ENCODE data around the gene FAM209B. TPM values are rescaled to one million over a fixed set of nuclear protein-coding genes. Genes with fewer than 3 reads are reported as not detected.
"Not testable (repeated sequence)": the region's sequence is repeated elsewhere in the genome, so short reads cannot be mapped to it uniquely, and the experiment has no call there.

The FAM209B gene
- total RNA-seq, 3 donors from 2014 or later (not counting 1 experiment from before 2014, with no cell fraction given) = 2.0 to 3.3 (median 3.1) TPM

GRCh38 chr20:56519551-56519950 lies 13.5 kb upstream of the FAM209B start:
- peaks cover 0 to 4% of the 10 kb centered on the region in 2 donors for H3K4me1 Mint-ChIP-seq
- H3K27me3 Mint-ChIP-seq (ENCODE audit: low read depth in 2 of 2) = no peaks in the 10 kb centered on the region
- peaks cover 33% of the 10 kb centered on the region for H3K9me3 ChIP-seq (ENCODE audit: control insufficient read depth, insufficient read depth, low read length)
- DNase-seq = no peak
- H3K4me3 Mint-ChIP-seq = no peak overlapping the region
- peaks cover 2 to 6% of the 10 kb centered on the region in 2 donors for H3K9me3 Mint-ChIP-seq
- H3K4me3 ChIP-seq (ENCODE audit: low read length) = no peak overlapping the region
- no peak overlapping the region for H3K27ac Mint-ChIP-seq
- 98% methylated on average over 9 of the region's 10 CpGs for WGBS (ENCODE audit: insufficient coverage)
- H3K36me3 Mint-ChIP-seq = peaks cover 27% of the 10 kb centered on the region
- no peak for ATAC-seq
- TF ChIP-seq CTCF (IDR thresholded peaks at IDR 0.05) = no peak
- peaks cover 46% of the 10 kb centered on the region for H3K36me3 ChIP-seq (ENCODE audit: control insufficient read depth, insufficient read depth, low read length)
- H3K4me1 ChIP-seq (ENCODE audit: control insufficient read depth, insufficient read depth, low read length) = no peaks in the 10 kb centered on the region
- H3K27ac ChIP-seq (ENCODE audit: low read length) = no peak overlapping the region
- intact Hi-C loops (cut with micrococcal nuclease) = no loop called here
- H3K27me3 ChIP-seq (ENCODE audit: control insufficient read depth, insufficient read depth, low read length) = no peaks in the 10 kb centered on the region

GRCh38 chr20:56520180-56520579 lies 12.9 kb upstream of the FAM209B start:
- 98% methylated on average over 9 of the region's 10 CpGs for WGBS (ENCODE audit: insufficient coverage)
- no peak for ATAC-seq
- Mint-ChIP-seq H3K4me1 (peaks cover 0 to 4% of the 10 kb centered on the region in 2 donors), H3K9me3 (peaks cover 2 to 6% of the 10 kb centered on the region in 2 donors), H3K4me3 (no peak overlapping the region), H3K27me3 (ENCODE audit: low read depth in 2 of 2) (no peaks in the 10 kb centered on the region), H3K36me3 (peaks cover 27% of the 10 kb centered on the region), H3K27ac (peak overlapping the region in 1 of 2 donors; percentile 26)
- Histone ChIP-seq H3K36me3 (ENCODE audit: control insufficient read depth, insufficient read depth, low read length) (peaks cover 46% of the 10 kb centered on the region), H3K4me3 (ENCODE audit: low read length) (no peak overlapping the region), H3K9me3 (ENCODE audit: control insufficient read depth, insufficient read depth, low read length) (peaks cover 33% of the 10 kb centered on the region), H3K27me3 (ENCODE audit: control insufficient read depth, insufficient read depth, low read length) (no peaks in the 10 kb centered on the region), H3K27ac (ENCODE audit: low read length) (no peak overlapping the region), H3K4me1 (ENCODE audit: control insufficient read depth, insufficient read depth, low read length) (no peaks in the 10 kb centered on the region)
- intact Hi-C loops (cut with micrococcal nuclease) = no loop called here
- TF ChIP-seq CTCF (IDR thresholded peaks at IDR 0.05) = no peak
- DNase-seq = no peak

GRCh38 chr20:56520746-56521354 lies 12.2 kb upstream of the FAM209B start:
- H3K4me1 Mint-ChIP-seq; H3K4me3 Mint-ChIP-seq; H3K4me3 ChIP-seq (ENCODE audit: low read length); H3K27ac ChIP-seq (ENCODE audit: low read length); intact Hi-C loops (cut with micrococcal nuclease); H3K4me1 ChIP-seq (ENCODE audit: control insufficient read depth, insufficient read depth, low read length); ATAC-seq; H3K9me3 Mint-ChIP-seq; DNase-seq; H3K27me3 Mint-ChIP-seq (ENCODE audit: low read depth in 2 of 2); H3K27me3 ChIP-seq (ENCODE audit: control insufficient read depth, insufficient read depth, low read length): not testable (repeated sequence)
- Mint-ChIP-seq H3K27ac (peak overlapping the region in 1 of 2 donors; percentile 26), H3K36me3 (peaks cover 27% of the 10 kb centered on the region)
- peaks cover 33% of the 10 kb centered on the region for H3K9me3 ChIP-seq (ENCODE audit: control insufficient read depth, insufficient read depth, low read length)
- H3K36me3 ChIP-seq (ENCODE audit: control insufficient read depth, insufficient read depth, low read length) = peaks cover 42% of the 10 kb centered on the region
- WGBS (ENCODE audit: insufficient coverage) = 96% methylated on average over 13 of the region's 13 CpGs

- Mint-ChIP-seq H3K36me3 (peaks cover 27% of the 10 kb centered on the region), H3K9me3 (peaks cover 2 to 6% of the 10 kb centered on the region in 2 donors), H3K4me1 (peaks cover 0 to 4% of the 10 kb centered on the region in 2 donors), H3K4me3 (no peak overlapping the region), H3K27me3 (ENCODE audit: low read depth in 2 of 2) (no peaks in the 10 kb centered on the region), H3K27ac (no peak overlapping the region)
- no peak overlapping the region for H3K4me3 ChIP-seq (ENCODE audit: low read length)
- no peak for TF ChIP-seq CTCF (IDR thresholded peaks at IDR 0.05)
- DNase-seq = no peak
- peaks cover 33% of the 10 kb centered on the region for H3K9me3 ChIP-seq (ENCODE audit: control insufficient read depth, insufficient read depth, low read length)
- H3K36me3 ChIP-seq (ENCODE audit: control insufficient read depth, insufficient read depth, low read length) = peaks cover 33% of the 10 kb centered on the region
- no peak for ATAC-seq
- no peaks in the 10 kb centered on the region for H3K4me1 ChIP-seq (ENCODE audit: control insufficient read depth, insufficient read depth, low read length)
- intact Hi-C loops (cut with micrococcal nuclease) = no loop called here
- 62% methylated on average over 6 of the region's 6 CpGs for WGBS (ENCODE audit: insufficient coverage)
- H3K27ac ChIP-seq (ENCODE audit: low read length) = no peak overlapping the region
- no peaks in the 10 kb centered on the region for H3K27me3 ChIP-seq (ENCODE audit: control insufficient read depth, insufficient read depth, low read length)
Observed at GRCh38 chr20:56522311-56522710, 10.7 kb upstream of the FAM209B start.

GRCh38 chr20:56524444-56524843 lies 8.6 kb upstream of the FAM209B start, which contains the start of gene FAM209A:
Gene FAM209A (plus strand): TSS chr20:56524744. CDS start chr20:56524809, 65 bp downstream.
- H3K36me3 ChIP-seq (ENCODE audit: control insufficient read depth, insufficient read depth, low read length) = peaks cover 12% of the 10 kb centered on the region
- DNase-seq; H3K9me3 Mint-ChIP-seq; H3K4me3 Mint-ChIP-seq; H3K4me1 Mint-ChIP-seq; H3K27ac ChIP-seq (ENCODE audit: low read length); intact Hi-C loops (cut with micrococcal nuclease); H3K27me3 ChIP-seq (ENCODE audit: control insufficient read depth, insufficient read depth, low read length); H3K36me3 Mint-ChIP-seq; ATAC-seq; H3K27ac Mint-ChIP-seq; H3K4me3 ChIP-seq (ENCODE audit: low read length); H3K4me1 ChIP-seq (ENCODE audit: control insufficient read depth, insufficient read depth, low read length); H3K27me3 Mint-ChIP-seq (ENCODE audit: low read depth in 2 of 2): not testable (repeated sequence)
- H3K9me3 ChIP-seq (ENCODE audit: control insufficient read depth, insufficient read depth, low read length) = peaks cover 29% of the 10 kb centered on the region
- WGBS (ENCODE audit: insufficient coverage) = 95% methylated on average over 5 of the region's 7 CpGs

Data from natural killer cell (primary cell).